Suprapubic skin (tissue), 4 donors: ENCODE data around the gene EEF2K. TPM values are rescaled to one million over a fixed set of nuclear protein-coding genes. Genes with fewer than 3 reads are reported as not detected.
A peak's percentile ranks its signal among the peaks of the same experiment; 100 is the strongest.

ENCODE experiments used
- DNase-seq, 2 donors: peaks; one replicate each; pipeline ENCODE4 v3.0.0-alpha.2; 2019; ENCODE audit warnings: low spot score in 2 of 2
- H3K27ac ChIP-seq: fragments of 200-600 bp; sonication (generic); one replicate; pipeline ENCODE4 v1.5.1; 2019
- H3K27me3 ChIP-seq: fragments of 200-600 bp; sonication (generic); one replicate; pipeline ENCODE4 v1.5.1; 2019
- H3K36me3 ChIP-seq: fragments of 200-600 bp; sonication (generic); one replicate; pipeline ENCODE4 v1.5.1; 2019
- H3K4me1 ChIP-seq: fragments of 200-600 bp; sonication (generic); one replicate; pipeline ENCODE4 v1.5.1; 2019
- H3K4me3 ChIP-seq: fragments of 200-600 bp; sonication (generic); one replicate; pipeline ENCODE4 v1.5.1; 2019; ENCODE audit warnings: mild to moderate bottlenecking
- H3K9me3 ChIP-seq: fragments of 200-600 bp; sonication (generic); one replicate; pipeline ENCODE4 v1.5.1; 2019
- EP300 ChIP-seq: sonication (generic); formaldehyde crosslinking; IDR thresholded peaks from one replicate; pipeline ENCODE4 v1.6.1; 2017; ENCODE audit warnings: antibody characterized with exemption
- POLR2A ChIP-seq, 2 donors: fragments of 450-650 bp; IDR thresholded peaks; one replicate each; pipeline ENCODE4 v1.6.1; 2017; ENCODE audit warnings: antibody characterized with exemption in 2 of 2, mild to moderate bottlenecking in 2 of 2, moderate library complexity in 2 of 2
- POLR2AphosphoS5 ChIP-seq, 3 donors: sonication (generic); formaldehyde crosslinking; IDR thresholded peaks; one replicate each; pipeline ENCODE4 v1.6.1; 2017; ENCODE audit warnings: antibody characterized with exemption in 3 of 3
- WGBS: methylation state at CpG from one replicate; pipeline ENCODE4 v1.1.5; 2018; 5-methylcytosine and 5-hydroxymethylcytosine counted together
- total RNA-seq, 4 donors: library from RNA; depleted of rRNA; stranded (reverse); fragments of >200 nt; gene quantifications; one replicate each; pipeline ENCODE4 v1.1.0, GENCODE V29; 2016
- TF ChIP-seq, protein P1 (sequence below), 2 donors: fragments of 200-600 bp in 1 of 2; fragments of 450-650 bp in 1 of 2; sonication (generic) in 1 of 2; IDR thresholded peaks; one replicate each; pipeline ENCODE4 v1.5.1; 2016 to 2019; ENCODE audit warnings: antibody characterized with exemption in 2 of 2, mild to moderate bottlenecking in 1 of 2, moderate library complexity in 1 of 2

EEF2K gene
- total RNA-seq, 4 donors from 2014 or later: 50.9 to 194 (median 73.8) TPM

DNA sequence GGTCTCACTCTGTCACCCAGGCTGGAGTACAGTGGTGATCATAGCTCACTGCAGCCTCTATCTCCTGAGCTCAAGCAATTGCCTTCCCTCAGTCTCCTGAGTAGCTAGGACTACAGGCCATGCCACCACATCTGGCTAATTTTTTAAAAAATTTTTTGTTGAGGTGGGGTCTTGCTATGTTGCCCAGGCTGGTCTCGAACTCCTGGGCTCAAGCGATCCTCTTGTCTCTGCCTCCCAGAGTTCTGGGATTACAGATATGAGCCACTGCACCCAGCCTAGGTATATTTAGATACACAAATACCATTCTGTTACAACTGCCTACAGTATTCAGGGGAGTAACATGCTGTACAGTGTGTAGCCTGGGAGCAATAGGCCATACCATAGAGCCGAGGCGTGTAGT, 105.4 kb downstream of the EEF2K start:
- no peak overlapping the region for H3K4me3 ChIP-seq
- no peak for DNase-seq
- H3K4me1 ChIP-seq: peaks cover 20% of the 10 kb centered on the region
- H3K27ac ChIP-seq: no peak overlapping the region
- H3K9me3 ChIP-seq: no peaks in the 10 kb centered on the region
- peaks cover 93% of the 10 kb centered on the region for H3K36me3 ChIP-seq
- WGBS: 100% methylated on average over 4 of the region's 4 CpGs
- no peaks in the 10 kb centered on the region for H3K27me3 ChIP-seq
- no peak for TF ChIP-seq EP300
- TF ChIP-seq, protein P1, sequence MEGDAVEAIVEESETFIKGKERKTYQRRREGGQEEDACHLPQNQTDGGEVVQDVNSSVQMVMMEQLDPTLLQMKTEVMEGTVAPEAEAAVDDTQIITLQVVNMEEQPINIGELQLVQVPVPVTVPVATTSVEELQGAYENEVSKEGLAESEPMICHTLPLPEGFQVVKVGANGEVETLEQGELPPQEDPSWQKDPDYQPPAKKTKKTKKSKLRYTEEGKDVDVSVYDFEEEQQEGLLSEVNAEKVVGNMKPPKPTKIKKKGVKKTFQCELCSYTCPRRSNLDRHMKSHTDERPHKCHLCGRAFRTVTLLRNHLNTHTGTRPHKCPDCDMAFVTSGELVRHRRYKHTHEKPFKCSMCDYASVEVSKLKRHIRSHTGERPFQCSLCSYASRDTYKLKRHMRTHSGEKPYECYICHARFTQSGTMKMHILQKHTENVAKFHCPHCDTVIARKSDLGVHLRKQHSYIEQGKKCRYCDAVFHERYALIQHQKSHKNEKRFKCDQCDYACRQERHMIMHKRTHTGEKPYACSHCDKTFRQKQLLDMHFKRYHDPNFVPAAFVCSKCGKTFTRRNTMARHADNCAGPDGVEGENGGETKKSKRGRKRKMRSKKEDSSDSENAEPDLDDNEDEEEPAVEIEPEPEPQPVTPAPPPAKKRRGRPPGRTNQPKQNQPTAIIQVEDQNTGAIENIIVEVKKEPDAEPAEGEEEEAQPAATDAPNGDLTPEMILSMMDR (IDR thresholded peaks at IDR 0.05): no peak
- no peak for TF ChIP-seq POLR2AphosphoS5 (IDR thresholded peaks at IDR 0.05)
- TF ChIP-seq POLR2A (IDR thresholded peaks at IDR 0.05): no peak

- Histone ChIP-seq H3K4me1 (peaks cover 20% of the 10 kb centered on the region), H3K36me3 (peaks cover 93% of the 10 kb centered on the region), H3K9me3 (no peaks in the 10 kb centered on the region), H3K27ac (no peak overlapping the region), H3K27me3 (no peaks in the 10 kb centered on the region), H3K4me3 (no peak overlapping the region)
- 72% methylated on average over 23 of the region's 23 CpGs for WGBS
- TF ChIP-seq POLR2AphosphoS5 (IDR thresholded peaks at IDR 0.05): no peak
- no peak for TF ChIP-seq EP300
- peak in 1 of 2 donors; percentile 65 for DNase-seq
Observed at GRCh38 chr16:22312897-22313781, 107.1 kb downstream of the EEF2K start.

DNA sequence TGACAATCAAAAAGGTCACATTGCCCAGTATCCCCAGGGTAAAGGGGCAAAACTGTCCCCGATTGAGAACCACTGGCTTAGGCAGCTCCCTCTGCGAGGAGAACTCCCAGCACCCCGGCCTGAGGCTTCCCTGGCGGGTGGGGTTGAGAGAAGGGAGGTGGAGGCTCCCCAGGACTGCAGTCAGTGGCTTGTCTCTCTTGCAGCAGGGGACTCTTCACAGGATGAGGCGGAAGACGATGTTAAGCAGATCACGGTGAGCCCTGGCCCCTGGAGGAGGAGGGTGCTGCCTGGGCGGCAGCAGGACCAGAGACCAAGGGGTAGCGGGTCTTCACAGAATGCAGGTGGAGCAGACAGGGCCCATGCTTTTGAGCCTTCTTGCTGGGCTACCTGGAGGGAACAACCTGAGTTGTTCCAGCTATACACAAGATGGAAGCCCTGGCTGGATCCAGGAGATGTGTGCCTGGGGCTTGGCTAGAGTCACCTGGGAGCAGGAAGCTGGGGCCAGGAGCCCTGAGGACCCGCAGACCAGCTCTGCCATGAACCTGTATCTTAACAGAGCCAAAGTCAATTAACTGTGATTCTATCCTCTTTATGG, 107.9 kb downstream of the EEF2K start:
- H3K4me3 ChIP-seq: no peak overlapping the region
- H3K36me3 ChIP-seq: peaks cover 93% of the 10 kb centered on the region
- H3K27me3 ChIP-seq: no peaks in the 10 kb centered on the region
- peak in 1 of 2 donors; percentile 55 for DNase-seq
- no peak overlapping the region for H3K27ac ChIP-seq
- H3K4me1 ChIP-seq: peaks cover 20% of the 10 kb centered on the region
- no peak for TF ChIP-seq POLR2AphosphoS5 (IDR thresholded peaks at IDR 0.05)
- TF ChIP-seq EP300: no peak
- no peak for TF ChIP-seq POLR2A (IDR thresholded peaks at IDR 0.05)
- TF ChIP-seq, protein P1 (IDR thresholded peaks at IDR 0.05): no peak
- WGBS: 86% methylated on average over 7 of the region's 10 CpGs
- no peaks in the 10 kb centered on the region for H3K9me3 ChIP-seq

DNA sequence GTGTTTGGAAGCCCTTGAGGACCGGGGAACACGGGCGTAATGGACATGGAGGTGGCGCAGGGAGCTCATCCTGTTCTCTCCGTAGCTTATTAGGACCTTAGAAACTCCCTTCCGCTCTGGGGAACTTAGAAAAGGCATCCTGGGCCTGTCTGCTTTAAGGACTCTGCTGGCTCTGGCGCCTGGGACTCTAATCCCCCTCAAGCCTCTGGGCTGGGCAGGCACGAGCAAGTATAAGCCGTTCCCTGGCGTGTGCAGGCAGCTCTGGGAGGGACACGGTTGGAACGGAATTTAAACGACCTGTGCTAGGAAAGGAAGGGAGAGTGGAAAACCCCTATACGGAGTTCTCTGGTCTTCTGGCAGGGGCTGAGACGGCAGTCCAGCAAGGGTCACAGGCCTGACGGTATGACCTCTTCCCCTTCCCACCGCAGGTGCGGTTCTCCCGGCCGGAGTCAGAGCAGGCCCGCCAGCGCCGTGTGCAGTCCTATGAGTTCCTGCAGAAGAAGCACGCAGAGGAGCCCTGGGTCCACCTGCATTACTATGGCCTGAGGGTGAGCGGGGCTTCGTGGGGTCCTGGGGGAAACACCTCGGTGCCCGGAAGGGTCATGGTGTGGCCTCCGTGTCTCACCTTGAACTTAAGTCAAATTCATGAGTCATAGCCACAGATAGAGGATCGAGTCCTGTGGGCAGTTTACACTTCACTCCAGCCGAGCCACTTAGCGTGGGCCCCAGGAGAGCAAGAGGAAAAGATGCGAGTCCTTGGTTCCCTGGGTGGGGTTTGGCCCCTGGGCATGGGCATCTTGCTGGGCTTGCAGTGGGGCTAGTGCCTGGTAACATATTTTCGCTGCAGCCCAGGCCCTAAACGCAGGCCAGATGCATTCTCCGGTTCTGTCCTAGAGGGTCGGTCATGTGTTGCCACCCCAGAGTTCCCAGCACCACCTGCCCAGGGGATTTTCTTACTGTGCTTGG, 108.9 kb downstream of the EEF2K start:
- no peaks in the 10 kb centered on the region for H3K9me3 ChIP-seq
- H3K27me3 ChIP-seq: no peaks in the 10 kb centered on the region
- peaks cover 93% of the 10 kb centered on the region for H3K36me3 ChIP-seq
- H3K27ac ChIP-seq: peak overlapping the region; percentile 13
- DNase-seq: peak in 1 of 2 donors; percentile 26
- TF ChIP-seq EP300 (no peak), POLR2A (IDR thresholded peaks at IDR 0.05) (no peak), POLR2AphosphoS5 (IDR thresholded peaks at IDR 0.05) (peak in 1 of 3 donors; percentile 36)
- TF ChIP-seq, protein P1 (IDR thresholded peaks at IDR 0.05): no peak
- WGBS: 65% methylated on average over 19 of the region's 37 CpGs
- H3K4me3 ChIP-seq: peak overlapping the region; percentile 12
- peaks cover 20% of the 10 kb centered on the region for H3K4me1 ChIP-seq

DNA sequence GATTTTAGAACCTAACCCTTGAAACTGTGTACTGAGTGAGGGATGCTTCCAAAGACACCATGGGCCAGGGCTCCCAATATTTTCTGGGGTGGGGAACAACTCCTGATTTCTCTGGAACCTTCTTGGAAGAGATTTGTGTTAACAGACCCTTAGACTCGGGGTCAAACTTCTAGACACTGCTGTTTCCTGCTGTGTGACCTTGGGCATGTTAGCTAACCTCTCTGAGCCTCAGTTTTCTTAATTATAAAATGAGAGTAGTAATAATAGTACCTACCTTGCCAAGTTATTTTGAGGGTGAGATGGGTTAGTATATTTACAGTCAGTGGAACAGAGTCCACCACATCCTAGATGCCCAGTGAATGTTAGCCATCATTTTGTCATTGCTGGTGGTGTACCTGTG, 109.9 kb downstream of the EEF2K start:
- 83% methylated on average over 1 of the region's 1 CpG for WGBS

More for the DNA sequence above, 109.9 kb downstream of the EEF2K start:
- Histone ChIP-seq H3K27me3 (no peaks in the 10 kb centered on the region), H3K27ac (no peak overlapping the region), H3K4me3 (no peak overlapping the region), H3K36me3 (peaks cover 93% of the 10 kb centered on the region), H3K9me3 (no peaks in the 10 kb centered on the region), H3K4me1 (peaks cover 20% of the 10 kb centered on the region)
- TF ChIP-seq, protein P1 (IDR thresholded peaks at IDR 0.05): no peak
- TF ChIP-seq EP300: no peak
- TF ChIP-seq POLR2AphosphoS5 (IDR thresholded peaks at IDR 0.05): no peak
- TF ChIP-seq POLR2A (IDR thresholded peaks at IDR 0.05): no peak
- peak in 1 of 2 donors; percentile 6 for DNase-seq
